GM18858 (cell line): ENCODE measurements around the gene CFAP74.
"Not testable (repeated sequence)": the region's sequence is repeated elsewhere in the genome, so short reads cannot be mapped to it uniquely, and the experiment has no call there.

Source experiments
- ATAC-seq: cut with Tn5 transposase; IDR thresholded peaks from one replicate; pipeline ENCODE4 v1.9.1; 2021; ENCODE audit not compliant: unreplicated experiment

CFAP74 gene

DNA sequence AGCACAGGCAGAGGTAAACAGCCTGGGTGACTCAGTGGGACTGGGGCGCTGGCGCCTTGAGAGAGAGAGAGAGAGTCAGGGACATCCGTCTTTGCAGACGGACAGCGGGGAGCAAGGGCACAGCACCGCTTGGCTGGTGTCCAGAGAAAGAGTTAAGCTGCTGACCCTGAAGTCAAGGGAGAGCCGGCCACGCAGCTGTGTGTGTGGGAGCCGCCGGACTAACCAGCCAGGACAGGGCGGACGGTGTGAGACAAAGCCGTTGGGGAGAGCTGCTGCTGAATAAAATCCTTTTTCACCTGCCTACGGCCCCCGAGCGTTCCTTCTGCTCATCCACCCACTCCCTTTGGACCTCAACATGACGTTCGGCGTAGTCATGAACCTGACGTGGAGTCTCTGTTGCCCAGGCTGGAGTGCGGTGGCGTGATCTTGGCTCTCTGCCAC is 14.5 kb downstream of the CFAP74 start:
- ATAC-seq = no peak

DNA sequence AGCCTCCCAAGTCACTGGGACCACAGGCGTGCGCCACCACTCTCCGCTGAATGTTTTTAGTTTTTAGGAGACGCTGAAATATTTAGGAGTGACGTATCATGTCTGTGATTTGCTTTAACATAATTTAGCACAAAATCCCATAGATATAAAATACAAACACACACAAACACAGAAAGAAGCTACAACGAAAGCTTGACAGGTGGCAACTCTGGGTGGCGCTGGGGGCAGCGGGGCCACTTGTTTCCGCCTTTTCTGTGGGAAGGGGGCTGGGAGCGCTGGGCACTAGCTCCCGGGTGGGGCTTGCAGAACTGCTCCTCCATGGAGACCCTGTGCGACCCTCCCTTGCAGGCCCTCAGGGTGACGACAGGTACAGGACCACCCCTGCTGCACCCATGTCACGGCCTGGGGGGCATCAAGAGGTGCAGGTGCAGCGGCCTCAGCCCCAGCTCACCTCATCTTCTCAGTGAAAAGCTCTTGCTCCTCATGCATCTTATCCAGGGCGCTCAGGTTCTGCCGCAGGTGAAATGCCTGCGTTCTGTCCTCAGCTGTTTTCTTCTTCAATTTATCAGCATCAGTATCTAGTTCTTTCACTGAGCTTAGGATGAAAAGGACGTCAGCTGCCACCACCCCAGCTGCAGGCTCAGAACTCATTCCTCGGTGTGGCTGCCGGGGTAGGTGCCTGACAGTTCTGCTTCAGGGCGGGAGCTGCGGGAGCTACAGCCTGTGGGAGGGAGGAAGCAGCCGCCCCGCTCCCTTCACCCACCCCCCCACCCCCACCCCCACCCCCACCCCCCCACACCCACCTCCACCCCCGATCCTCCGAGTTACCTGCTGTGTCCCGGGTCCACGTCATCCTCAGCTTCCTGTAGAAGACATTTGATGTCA is 15.3 kb downstream of the CFAP74 start:
- no peak for ATAC-seq

DNA sequence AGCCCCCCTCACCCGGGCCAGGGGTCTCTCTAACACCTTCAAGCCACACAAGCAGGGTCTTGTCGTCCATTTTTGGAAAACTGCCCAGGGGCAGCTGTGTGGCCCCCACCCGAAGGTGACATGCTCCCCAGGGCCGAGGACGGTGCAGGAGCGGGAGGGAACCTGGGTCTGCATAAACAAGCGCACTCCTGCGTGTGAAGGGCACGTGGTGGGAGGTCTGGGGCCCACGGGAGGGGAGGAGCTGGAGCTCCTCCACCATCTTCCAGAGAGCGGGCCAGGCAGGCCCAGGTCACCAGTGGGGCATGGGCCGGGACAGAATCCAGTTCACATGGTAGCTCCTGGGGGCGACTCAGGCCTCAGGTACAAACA is 16.5 kb downstream of the CFAP74 start:
- ATAC-seq = no peak

DNA sequence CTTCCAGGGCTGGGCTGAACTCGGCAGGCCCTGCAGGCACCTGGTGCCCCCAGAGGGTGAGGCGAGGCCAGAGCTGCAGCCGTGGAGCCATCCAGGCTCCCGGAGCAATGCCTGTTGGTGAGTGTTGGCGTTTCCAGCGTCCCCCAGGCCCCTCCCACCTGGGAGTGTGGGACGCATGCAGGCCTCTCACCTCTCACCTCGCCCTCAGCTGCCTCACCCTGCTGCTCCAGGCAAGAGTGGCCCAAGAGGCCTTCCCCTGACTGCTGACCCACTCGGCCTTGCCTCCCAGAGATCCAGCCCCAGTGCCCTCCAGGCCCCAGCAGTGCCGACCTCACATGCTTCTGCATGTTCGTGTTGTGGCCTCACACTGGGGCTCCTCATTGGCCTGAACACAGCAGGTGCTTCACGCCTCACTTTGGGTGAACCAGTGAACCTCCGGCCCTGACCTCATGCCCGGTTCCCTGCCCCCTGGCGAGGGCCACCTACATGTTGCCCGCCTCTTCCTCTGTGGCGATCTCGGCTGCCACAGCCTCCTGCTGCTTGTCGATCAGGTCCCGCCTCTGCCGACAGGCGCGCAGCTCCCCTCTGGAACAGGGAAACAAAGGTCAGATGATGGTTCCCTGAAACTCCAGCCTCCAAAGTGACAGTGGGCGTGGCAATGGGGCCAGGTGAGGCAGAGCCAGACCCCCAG is 17.0 kb downstream of the CFAP74 start:
- ATAC-seq = no peak

DNA sequence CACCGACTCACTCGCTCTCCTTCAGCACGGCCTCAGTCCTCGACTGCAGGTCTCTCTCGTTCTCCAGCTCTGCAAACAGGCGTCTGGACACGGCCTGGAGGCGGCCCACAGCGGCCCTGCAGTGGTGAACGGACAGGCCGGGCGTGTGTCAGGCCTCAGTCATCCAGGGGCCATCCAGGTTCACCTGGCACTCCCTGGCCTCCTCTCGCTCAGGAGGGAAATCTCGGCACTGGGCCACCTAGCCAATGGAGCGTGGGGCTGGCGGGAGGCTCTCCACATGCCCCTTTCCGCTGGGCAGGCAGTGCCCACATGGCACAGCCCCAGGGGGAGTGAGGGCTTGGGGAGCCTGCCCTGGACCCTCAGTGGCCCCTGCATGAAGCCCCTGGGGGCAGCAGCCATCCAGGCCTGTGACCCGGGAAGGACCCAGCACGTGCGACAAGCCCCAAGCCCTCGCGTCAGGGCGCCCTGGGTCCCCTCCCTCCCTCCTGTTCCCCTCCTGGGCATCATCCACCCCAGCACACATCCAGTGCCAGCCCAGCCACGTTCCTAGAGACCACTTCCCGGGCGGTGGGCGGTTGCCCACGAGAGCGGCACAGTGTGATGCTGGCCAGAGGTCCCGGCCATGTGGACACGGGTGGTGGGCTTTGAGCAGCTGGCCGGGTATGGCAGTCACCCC is 18.1 kb downstream of the CFAP74 start:
- ATAC-seq = no peak

DNA sequence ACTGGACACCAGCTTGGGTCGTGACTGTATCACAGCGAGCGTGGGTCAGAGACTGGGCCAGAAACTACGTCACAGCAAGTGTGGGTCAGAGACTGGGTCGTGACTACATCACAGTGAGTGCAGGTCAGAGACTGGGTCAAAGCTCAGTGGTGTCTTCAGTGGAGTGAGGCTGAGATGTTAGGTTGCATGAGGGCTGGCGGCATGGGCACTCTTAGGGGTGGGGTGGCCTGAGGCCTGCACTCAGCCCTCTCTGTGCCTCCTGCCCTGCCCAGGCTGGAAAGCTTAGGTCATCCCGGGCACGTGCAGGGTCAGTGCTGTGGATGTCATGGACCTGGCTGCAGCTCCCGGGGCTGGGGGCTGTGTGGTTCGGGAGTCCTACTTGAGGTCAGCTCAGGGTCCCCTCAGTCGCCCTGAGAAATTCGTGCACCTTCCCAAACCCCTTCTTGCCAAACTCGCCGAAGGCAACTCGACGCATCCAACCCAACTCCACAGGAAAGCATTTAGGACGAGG is 19.0 kb downstream of the CFAP74 start:
- no peak for ATAC-seq

DNA sequence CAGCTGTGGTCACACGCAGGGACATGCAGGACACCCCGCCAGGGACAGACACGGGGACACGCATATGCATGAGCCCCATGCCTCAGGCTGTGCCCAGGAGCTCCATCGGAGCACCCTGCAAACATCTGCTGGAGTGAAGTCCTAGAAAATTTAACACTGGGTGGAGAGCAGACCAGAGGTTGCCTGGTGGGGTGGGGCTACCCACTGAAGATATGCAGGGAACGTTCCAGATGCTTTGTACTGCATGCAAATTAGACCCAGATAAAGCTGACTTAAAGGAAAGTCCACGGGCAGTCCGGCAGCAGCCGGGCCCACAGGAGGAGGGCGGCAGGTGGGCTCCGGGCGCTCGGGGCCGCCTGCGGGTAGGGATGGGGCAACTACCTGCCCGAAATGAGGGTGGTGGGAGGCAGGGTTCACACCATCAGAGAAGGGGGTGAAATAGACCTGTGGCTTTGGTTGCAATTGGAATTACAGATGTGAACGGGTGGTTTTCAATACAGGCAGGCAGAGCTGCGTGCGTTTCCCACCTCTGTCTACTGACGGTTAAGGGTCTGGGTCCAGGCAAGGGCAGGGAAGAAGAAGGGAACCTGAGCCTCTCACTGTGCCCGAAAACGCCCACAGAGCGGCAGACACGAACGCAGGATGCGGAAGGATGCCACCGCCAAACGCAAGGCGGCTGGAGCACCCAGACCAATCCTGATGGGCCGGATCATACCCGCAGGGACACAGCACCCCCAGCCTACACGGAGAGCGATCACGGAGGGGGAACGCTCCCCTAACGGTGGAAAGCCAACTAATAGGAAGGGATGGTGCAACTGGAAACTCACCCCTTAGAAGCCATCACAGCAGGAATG is 21.0 kb downstream of the CFAP74 start:
- ATAC-seq = no peak

DNA sequence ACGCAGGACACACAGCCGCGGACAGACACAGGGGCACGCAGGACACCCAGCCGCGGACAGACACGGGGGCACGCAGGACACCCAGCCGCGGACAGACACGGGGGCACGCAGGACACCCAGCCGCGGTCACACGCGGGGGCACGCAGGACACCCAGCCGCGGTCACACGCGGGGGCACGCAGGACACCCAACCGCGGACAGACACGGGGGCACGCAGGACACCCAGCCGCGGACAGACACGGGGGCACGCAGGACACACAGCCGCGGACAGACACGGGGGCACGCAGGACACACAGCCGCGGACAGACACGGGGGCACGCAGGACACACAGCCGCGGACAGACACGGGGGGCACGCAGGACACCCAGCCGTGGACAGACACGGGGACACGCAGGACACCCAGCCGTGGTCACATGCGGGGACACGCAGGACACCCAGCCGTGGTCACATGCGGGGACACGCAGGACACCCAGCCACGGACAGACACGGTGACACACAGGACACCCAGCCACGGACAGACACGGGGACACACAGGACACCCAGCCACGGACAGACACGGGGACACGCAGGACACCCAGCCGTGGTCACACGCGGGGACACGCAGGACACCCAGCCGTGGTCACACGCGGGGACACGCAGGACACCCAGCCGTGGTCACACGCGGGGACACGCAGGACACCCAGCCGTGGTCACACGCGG is 21.8 kb downstream of the CFAP74 start:
- ATAC-seq = not testable (repeated sequence)

DNA sequence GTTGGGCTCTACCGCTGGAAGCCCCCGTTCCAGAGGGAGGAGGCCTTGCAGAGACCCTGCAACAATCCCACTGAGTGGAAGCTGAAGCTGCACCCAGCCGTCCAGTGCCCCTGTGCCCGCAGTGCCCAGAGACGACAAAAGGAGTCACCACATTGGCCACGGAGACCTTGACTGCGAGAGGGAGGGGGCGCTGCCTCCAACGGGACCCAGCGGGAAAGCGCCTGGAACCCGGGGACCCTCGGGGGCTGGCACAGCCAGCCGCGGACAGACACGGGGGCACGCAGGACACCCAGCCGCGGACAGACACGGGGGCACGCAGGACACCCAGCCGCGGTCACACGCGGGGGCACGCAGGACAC is 22.5 kb downstream of the CFAP74 start:
- no peak for ATAC-seq

DNA sequence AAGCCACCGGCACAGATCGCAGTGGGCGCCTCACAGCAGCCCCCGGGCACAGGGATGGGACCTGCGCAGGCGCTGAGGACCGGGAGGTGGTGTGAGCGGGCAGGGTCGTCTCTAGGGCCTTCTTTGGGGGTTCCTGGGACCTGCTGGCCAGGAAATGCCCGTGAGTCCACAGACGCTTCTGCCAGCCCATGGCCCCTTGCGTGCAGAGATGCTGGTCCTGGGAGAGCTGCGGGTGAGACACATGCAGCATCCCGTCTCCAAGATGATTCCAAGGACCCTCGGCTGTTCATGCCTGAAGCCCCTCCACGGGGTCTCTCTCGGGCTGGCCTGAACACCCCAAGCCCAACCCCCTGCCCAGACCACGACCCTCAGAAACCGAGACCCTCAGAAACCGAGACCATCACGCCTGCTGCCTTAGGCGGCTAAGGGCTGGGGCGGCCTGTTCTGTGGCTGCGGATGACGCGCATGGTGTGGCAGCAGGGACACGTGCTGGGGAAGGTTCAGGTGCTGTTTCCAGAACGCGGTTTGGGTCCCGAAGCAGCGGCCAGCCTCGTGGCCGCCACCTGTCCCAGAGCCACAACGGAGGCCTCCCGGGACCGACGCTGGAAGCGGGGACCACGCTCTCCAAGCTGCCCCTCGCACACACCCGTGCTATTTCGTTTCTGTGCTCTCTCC is 23.0 kb downstream of the CFAP74 start:
- ATAC-seq = no peak

DNA sequence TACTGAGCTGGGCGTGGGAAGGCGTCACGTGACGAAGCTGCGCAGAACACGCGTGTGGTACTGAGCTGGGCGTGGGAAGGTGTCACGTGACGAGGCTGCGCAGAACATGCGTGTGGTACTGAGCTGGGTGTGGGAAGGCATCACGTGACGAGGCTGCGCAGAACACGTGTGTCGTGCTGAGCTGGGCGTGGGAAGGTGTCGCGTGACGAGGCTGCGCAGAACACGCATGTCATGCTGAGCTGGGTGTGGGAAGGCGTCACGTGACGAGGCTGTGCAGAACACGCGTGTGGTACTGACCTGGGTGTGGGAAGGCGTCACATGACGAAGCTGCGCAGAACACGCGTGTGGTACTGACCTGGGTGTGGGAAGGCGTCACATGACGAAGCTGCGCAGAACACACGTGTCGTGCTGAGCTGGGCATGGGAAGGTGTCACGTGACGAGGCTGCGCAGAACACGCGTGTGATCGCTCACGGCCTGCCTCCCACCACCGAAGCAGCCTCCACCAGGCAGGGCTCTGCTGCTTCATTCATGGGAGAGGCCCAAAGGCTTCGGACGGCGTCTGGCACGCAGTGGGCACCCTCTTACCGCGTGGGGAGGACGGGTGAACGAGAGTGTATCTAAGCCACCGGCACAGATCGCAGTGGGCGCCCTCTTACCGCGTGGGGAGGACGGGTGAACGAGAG is 24.0 kb downstream of the CFAP74 start:
- ATAC-seq = no peak

DNA sequence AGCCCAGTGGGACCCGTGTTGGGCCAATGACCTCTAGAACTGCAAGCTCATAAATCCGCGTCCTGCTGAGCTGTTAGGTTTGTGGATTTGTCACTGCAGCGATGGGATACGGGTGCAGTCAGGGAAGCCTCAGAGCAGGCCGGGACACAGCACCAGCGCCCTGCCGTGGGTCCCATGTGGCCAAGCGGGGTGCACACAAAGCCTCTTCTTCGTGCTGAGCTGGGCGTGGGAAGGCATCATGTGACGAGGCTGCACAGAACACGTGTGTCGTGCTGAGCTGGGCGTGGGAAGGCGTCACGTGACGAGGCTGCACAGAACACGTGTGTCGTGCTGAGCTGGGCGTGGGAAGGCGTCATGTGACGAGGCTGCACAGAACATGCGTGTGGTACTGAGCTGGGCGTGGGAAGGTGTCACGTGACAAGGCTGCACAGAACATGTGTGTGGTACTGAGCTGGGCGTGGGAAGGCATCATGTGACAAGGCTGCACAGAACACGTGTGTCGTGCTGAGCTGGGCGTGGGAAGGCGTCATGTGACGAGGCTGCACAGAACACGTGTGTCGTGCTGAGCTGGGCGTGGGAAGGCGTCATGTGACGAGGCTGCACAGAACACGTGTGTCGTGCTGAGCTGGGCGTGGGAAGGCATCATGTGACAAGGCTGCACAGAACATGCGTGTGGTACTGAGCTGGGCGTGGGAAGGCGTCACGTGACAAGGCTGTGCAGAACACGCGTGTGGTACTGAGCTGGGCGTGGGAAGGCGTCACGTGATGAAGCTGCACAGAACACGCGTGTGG is 24.7 kb downstream of the CFAP74 start:
- ATAC-seq = not testable (repeated sequence)

DNA sequence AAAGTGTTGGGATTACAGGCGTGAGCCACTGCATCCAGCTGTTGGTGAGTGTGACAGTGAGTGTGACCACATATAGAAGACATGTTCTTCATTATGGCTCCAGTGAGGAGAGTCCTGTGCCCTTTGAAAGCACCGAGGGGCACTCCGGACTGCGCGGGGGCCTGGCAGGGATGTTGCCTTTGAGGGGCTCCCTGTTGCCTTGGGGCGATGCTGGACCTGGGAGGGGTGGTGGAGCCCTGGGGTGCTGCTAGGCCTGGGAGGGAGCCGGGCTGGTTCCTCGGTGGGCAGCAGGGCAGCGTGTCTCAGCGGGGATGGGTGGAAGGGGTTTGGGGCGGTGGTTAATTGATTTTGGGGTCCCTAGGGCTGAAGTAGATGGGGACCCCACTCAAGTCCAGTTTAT is 25.5 kb downstream of the CFAP74 start:
- ATAC-seq = no peak

DNA sequence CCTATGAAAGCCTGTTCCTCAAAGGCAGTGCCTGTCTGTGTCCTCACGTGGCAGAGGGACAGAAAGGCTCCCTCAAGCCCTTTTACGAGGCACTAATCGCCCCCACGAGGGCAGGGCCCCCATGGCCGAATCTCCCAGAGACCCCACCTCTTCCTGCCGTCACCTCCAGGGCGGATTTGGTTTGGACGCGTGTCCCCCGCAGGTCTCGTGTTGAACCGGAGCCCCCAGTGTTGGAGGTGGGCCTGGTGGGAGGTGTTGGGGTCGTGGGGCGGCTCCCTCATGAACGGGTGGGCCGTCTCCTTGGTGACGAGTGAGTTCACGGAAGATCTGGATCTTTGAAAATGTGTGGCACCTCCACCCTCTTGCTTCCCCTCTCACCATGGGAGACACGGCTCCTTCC is 27.6 kb downstream of the CFAP74 start:
- ATAC-seq = no peak

DNA sequence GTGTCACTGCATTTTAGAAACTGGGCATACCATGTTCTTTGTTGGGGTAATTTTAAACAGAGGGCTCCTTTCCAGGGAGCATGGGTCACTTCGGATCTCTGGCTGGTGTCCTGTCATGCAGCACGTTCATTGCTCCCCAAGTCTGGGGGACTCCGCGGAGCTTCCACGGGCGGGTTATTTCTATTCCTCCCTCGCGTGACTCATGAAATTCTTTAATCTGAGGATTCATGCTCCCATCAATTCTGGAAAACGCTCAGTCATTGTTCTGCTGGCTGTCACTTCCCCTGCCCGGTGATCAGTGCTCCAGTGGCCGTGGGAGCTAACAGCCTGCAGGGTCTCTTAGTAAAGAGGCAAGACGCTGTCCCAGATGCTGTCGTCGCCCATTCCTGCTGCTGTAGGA is 28.1 kb downstream of the CFAP74 start:
- ATAC-seq = no peak

DNA sequence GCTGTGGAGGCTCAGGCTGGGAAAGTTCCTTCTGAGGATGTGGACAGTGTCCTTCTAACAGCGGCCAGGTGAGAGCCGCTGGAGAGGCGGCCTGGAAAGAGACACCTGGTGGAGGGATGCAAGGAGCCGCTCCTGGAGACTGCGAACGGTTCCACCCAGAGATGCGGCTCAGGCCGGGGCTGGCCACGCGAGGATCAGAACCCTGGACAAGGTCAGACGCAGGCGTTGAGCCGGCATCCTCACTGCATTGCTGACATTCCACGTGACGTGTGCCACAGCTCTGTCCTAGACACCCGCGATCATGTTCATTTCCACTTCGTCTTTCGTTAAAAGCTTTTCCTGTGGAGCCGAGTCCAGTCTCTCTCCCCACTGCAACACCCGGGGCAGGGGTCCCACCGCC is 28.8 kb downstream of the CFAP74 start:
- ATAC-seq = no peak

DNA sequence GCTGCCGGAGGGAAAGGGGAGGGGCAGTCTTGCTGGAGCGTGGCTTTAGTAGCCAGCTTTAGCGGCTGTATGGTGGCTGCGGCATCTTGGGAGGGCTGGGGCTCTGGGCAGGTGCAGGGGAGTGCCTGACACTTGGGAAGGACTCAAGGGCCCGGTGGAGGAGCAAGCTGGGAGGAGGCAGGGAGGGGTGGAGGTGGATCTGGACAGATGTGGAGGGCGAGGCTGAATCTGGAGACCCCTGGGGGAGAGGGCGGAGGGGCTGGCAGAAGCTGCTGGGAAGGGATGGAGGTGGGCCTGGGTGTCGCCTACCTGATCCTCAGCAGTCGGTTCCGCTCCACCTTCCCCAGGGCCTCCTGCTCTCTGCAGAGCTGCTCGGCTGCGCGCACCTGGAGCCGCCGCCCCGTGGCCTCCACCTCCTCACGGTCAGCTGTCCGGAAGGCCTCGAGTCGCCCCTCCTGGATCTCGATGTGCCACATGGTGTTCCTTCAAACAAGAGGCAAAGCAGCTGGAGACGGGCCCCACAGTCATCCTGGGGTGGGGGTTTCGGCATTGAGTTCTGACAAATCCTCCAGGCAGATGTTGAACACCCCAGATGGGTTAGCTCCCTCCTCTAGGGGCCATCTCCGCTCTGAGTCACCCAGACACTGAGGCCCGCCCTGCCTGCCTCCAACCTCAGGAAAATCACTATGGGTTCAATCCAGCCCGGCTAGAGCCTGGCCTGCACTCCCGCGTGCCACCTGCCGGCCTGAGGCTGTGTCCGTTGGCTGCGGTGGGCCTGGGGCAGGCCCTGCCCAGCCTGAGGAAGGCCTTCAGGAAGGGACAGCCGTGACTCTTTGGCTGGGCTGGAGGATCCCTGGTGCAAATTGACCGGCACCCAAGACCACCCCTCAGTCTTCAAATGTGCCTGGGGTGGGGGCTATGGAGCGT is 29.6 kb downstream of the CFAP74 start:
- ATAC-seq = no peak
